ENCODE results near the gene GRXCR1.
A peak's percentile ranks its signal among the peaks of the same experiment; 100 is the strongest.

GRXCR1 gene

GRCh38 chr4:42906891-42907759 is 14.6 kb downstream of the GRXCR1 start:
- Histone ChIP-seq H3K4me1 (ENCODE audit: insufficient read depth, poor library complexity, severe bottlenecking) (peaks cover 6% of the 10 kb centered on the region), H3K9me3 (ENCODE audit: severe bottlenecking) (no peaks in the 10 kb centered on the region), H3K27ac (ENCODE audit: poor library complexity, severe bottlenecking) (peak overlapping the region; percentile 11), H3K36me3 (ENCODE audit: low read depth) (no peaks in the 10 kb centered on the region), H3K27me3 (ENCODE audit: insufficient read depth, poor library complexity, severe bottlenecking) (no peaks in the 10 kb centered on the region), H3K4me3 (ENCODE audit: severe bottlenecking) (no peak overlapping the region)
- ATAC-seq (ENCODE audit: low read depth), result peak; percentile 94
- no peak for TF ChIP-seq CTCF (IDR thresholded peaks at IDR 0.05; ENCODE audit: poor library complexity, severe bottlenecking)
- peak; percentile 53 for DNase-seq (ENCODE audit: low spot score)

GRCh38 chr4:42910459-42910858 is 17.9 kb downstream of the GRXCR1 start:
- DNase-seq (ENCODE audit: low spot score) (no peak), ATAC-seq (ENCODE audit: low read depth) (no peak)
- H3K36me3 ChIP-seq (ENCODE audit: low read depth), result no peaks in the 10 kb centered on the region
- no peak overlapping the region for H3K27ac ChIP-seq (ENCODE audit: poor library complexity, severe bottlenecking)
- H3K27me3 ChIP-seq (ENCODE audit: insufficient read depth, poor library complexity, severe bottlenecking), result no peaks in the 10 kb centered on the region
- TF ChIP-seq CTCF (IDR thresholded peaks at IDR 0.05; ENCODE audit: poor library complexity, severe bottlenecking), result no peak
- no peak overlapping the region for H3K4me3 ChIP-seq (ENCODE audit: severe bottlenecking)
- H3K9me3 ChIP-seq (ENCODE audit: severe bottlenecking), result no peaks in the 10 kb centered on the region
- peaks cover 14% of the 10 kb centered on the region for H3K4me1 ChIP-seq (ENCODE audit: insufficient read depth, poor library complexity, severe bottlenecking)

GRCh38 chr4:42914937-42915336 is 22.4 kb downstream of the GRXCR1 start:
- TF ChIP-seq CTCF (IDR thresholded peaks at IDR 0.05; ENCODE audit: poor library complexity, severe bottlenecking), result no peak
- no peaks in the 10 kb centered on the region for H3K9me3 ChIP-seq (ENCODE audit: severe bottlenecking)
- H3K36me3 ChIP-seq (ENCODE audit: low read depth), result no peaks in the 10 kb centered on the region
- DNase-seq (ENCODE audit: low spot score) (no peak), ATAC-seq (ENCODE audit: low read depth) (peak; percentile 17; the same call in 2 of the 3 replicates)
- no peaks in the 10 kb centered on the region for H3K27me3 ChIP-seq (ENCODE audit: insufficient read depth, poor library complexity, severe bottlenecking)
- no peak overlapping the region for H3K4me3 ChIP-seq (ENCODE audit: severe bottlenecking)
- H3K4me1 ChIP-seq (ENCODE audit: insufficient read depth, poor library complexity, severe bottlenecking), result peaks cover 12% of the 10 kb centered on the region
- peak overlapping the region; percentile 44 for H3K27ac ChIP-seq (ENCODE audit: poor library complexity, severe bottlenecking)

- peaks cover 12% of the 10 kb centered on the region for H3K4me1 ChIP-seq (ENCODE audit: insufficient read depth, poor library complexity, severe bottlenecking)
- TF ChIP-seq CTCF (IDR thresholded peaks at IDR 0.05; ENCODE audit: poor library complexity, severe bottlenecking), result no peak
- no peaks in the 10 kb centered on the region for H3K36me3 ChIP-seq (ENCODE audit: low read depth)
- DNase-seq (ENCODE audit: low spot score) (no peak), ATAC-seq (ENCODE audit: low read depth) (peak; percentile 99)
- no peaks in the 10 kb centered on the region for H3K27me3 ChIP-seq (ENCODE audit: insufficient read depth, poor library complexity, severe bottlenecking)
- peak overlapping the region; percentile 44 for H3K27ac ChIP-seq (ENCODE audit: poor library complexity, severe bottlenecking)
- H3K9me3 ChIP-seq (ENCODE audit: severe bottlenecking), result no peaks in the 10 kb centered on the region
- H3K4me3 ChIP-seq (ENCODE audit: severe bottlenecking), result no peak overlapping the region
Measured at GRCh38 chr4:42915484-42915883, 23.0 kb downstream of the GRXCR1 start.

- no peaks in the 10 kb centered on the region for H3K36me3 ChIP-seq (ENCODE audit: low read depth)
- H3K4me1 ChIP-seq (ENCODE audit: insufficient read depth, poor library complexity, severe bottlenecking), result peaks cover 12% of the 10 kb centered on the region
- no peaks in the 10 kb centered on the region for H3K9me3 ChIP-seq (ENCODE audit: severe bottlenecking)
- H3K27me3 ChIP-seq (ENCODE audit: insufficient read depth, poor library complexity, severe bottlenecking), result no peaks in the 10 kb centered on the region
- no peak overlapping the region for H3K4me3 ChIP-seq (ENCODE audit: severe bottlenecking)
- no peak overlapping the region for H3K27ac ChIP-seq (ENCODE audit: poor library complexity, severe bottlenecking)
- no peak for TF ChIP-seq CTCF (IDR thresholded peaks at IDR 0.05; ENCODE audit: poor library complexity, severe bottlenecking)
- no peak for ATAC-seq (ENCODE audit: low read depth)
- DNase-seq (ENCODE audit: low spot score), result no peak
Measured at GRCh38 chr4:42917296-42917695, 24.8 kb downstream of the GRXCR1 start.

Measured in RWPE2 (cell line).